HEK293 (cell line): ENCODE results near the gene TMTC1.

Source experiments
- ATF2 ChIP-seq: fragments of 450-650 bp; formaldehyde crosslinking; IDR thresholded peaks from 2 replicates; pipeline ENCODE4 v1.5.1; 2016; ENCODE audit warnings: missing biosample characterization, missing genetic modification characterization, low read depth
- HOXA7 ChIP-seq: sonication (generic); formaldehyde crosslinking; IDR thresholded peaks from 2 replicates; pipeline ENCODE4 v1.8.1; 2022; ENCODE audit warnings: missing genetic modification reagents, borderline replicate concordance
- HOXD13 ChIP-seq: sonication (generic); formaldehyde crosslinking; IDR thresholded peaks from 2 replicates; pipeline ENCODE4 v1.8.0; 2022; ENCODE audit warnings: missing genetic modification reagents, borderline replicate concordance
- INSM2 ChIP-seq: fragments of 450-650 bp; formaldehyde crosslinking; IDR thresholded peaks from 2 replicates; pipeline ENCODE4 v1.5.1; 2016; ENCODE audit warnings: missing biosample characterization, missing genetic modification characterization
- KLF7 ChIP-seq: fragments of 450-650 bp; formaldehyde crosslinking; IDR thresholded peaks from 2 replicates; pipeline ENCODE4 v1.5.1; 2016; ENCODE audit warnings: missing biosample characterization, missing genetic modification characterization, borderline replicate concordance
- PRDM6 ChIP-seq: fragments of 450-650 bp; formaldehyde crosslinking; IDR thresholded peaks from 2 replicates; pipeline ENCODE4 v1.5.1; 2017; ENCODE audit warnings: missing biosample characterization, missing genetic modification characterization
- ZBTB20 ChIP-seq: fragments of 450-650 bp; formaldehyde crosslinking; IDR thresholded peaks from 2 replicates; pipeline ENCODE4 v1.5.1; 2016; ENCODE audit warnings: missing biosample characterization, missing genetic modification characterization
- ZFHX2 ChIP-seq: fragments of 450-650 bp; formaldehyde crosslinking; conservative IDR thresholded peaks from 2 replicates; pipeline ENCODE4 v1.5.1; 2016; ENCODE audit warnings: missing biosample characterization, missing genetic modification characterization
- ZFP69B ChIP-seq: fragments of 450-650 bp; formaldehyde crosslinking; IDR thresholded peaks from 2 replicates; pipeline ENCODE4 v1.5.1; 2016; ENCODE audit warnings: missing biosample characterization, missing genetic modification characterization
- ZNF133 ChIP-seq: fragments of 450-650 bp; formaldehyde crosslinking; IDR thresholded peaks from 2 replicates; pipeline ENCODE4 v1.5.1; 2016; ENCODE audit warnings: missing biosample characterization, missing genetic modification characterization
- ZNF174 ChIP-seq: fragments of 450-650 bp; formaldehyde crosslinking; IDR thresholded peaks from 2 replicates; pipeline ENCODE4 v1.5.0; 2017; ENCODE audit warnings: missing biosample characterization, mild to moderate bottlenecking, missing genetic modification characterization
- ZNF18 ChIP-seq: fragments of 450-650 bp; formaldehyde crosslinking; IDR thresholded peaks from 2 replicates; pipeline ENCODE4 v1.5.1; 2016; ENCODE audit warnings: missing biosample characterization, missing genetic modification characterization
- ZNF324 ChIP-seq: fragments of 450-650 bp; formaldehyde crosslinking; IDR thresholded peaks from 2 replicates; pipeline ENCODE4 v1.5.1; 2016; ENCODE audit warnings: missing biosample characterization, missing genetic modification characterization
- ZNF362 ChIP-seq: fragments of 450-650 bp; formaldehyde crosslinking; IDR thresholded peaks from 2 replicates; pipeline ENCODE4 v1.5.1; 2016; ENCODE audit warnings: missing biosample characterization, missing genetic modification characterization
- ZNF366 ChIP-seq: fragments of 450-650 bp; formaldehyde crosslinking; conservative IDR thresholded peaks from 2 replicates; pipeline ENCODE4 v1.5.1; 2016; ENCODE audit warnings: missing biosample characterization, missing genetic modification characterization
- ZNF394 ChIP-seq: fragments of 450-650 bp; formaldehyde crosslinking; IDR thresholded peaks from 2 replicates; pipeline ENCODE4 v1.5.1; 2016; ENCODE audit warnings: missing biosample characterization, missing genetic modification characterization, mild to moderate bottlenecking, moderate library complexity, borderline replicate concordance
- ZNF518A ChIP-seq: fragments of 450-650 bp; formaldehyde crosslinking; conservative IDR thresholded peaks from 2 replicates; pipeline ENCODE4 v1.5.1; 2016; ENCODE audit warnings: low read depth, missing biosample characterization, missing genetic modification characterization
- ZNF530 ChIP-seq: fragments of 450-650 bp; formaldehyde crosslinking; IDR thresholded peaks from 2 replicates; pipeline ENCODE4 v1.5.1; 2016; ENCODE audit warnings: low read depth, missing biosample characterization, missing genetic modification characterization
- ZNF558 ChIP-seq: fragments of 450-650 bp; formaldehyde crosslinking; IDR thresholded peaks from 2 replicates; pipeline ENCODE4 v1.5.1; 2016; ENCODE audit warnings: missing biosample characterization, missing genetic modification characterization
- ZNF610 ChIP-seq: fragments of 450-650 bp; formaldehyde crosslinking; IDR thresholded peaks from 2 replicates; pipeline ENCODE4 v1.5.1; 2016; ENCODE audit warnings: missing biosample characterization, missing genetic modification characterization, borderline replicate concordance
- ZNF660 ChIP-seq: fragments of 450-650 bp; IDR thresholded peaks from 2 replicates; pipeline ENCODE4 v1.5.1; 2018; ENCODE audit warnings: missing biosample characterization, mild to moderate bottlenecking, missing genetic modification characterization
- ZNF776 ChIP-seq: fragments of 450-650 bp; formaldehyde crosslinking; IDR thresholded peaks from 2 replicates; pipeline ENCODE4 v1.5.0; 2017; ENCODE audit warnings: missing biosample characterization, missing genetic modification characterization, borderline replicate concordance

The TMTC1 gene

GRCh38 chr12:29796823-29797263 lies 13.1 kb upstream of the TMTC1 start (continued):
- TF ChIP-seq ZNF18 (tag by site-specific recombination) (no peak), KLF7 (tag by site-specific recombination) (no peak), ZNF558 (tag by site-specific recombination) (peak; percentile 50; the same call in 1 of the 2 replicates), INSM2 (tag by site-specific recombination) (peak; percentile 92), ATF2 (tag by site-specific recombination) (0 out of 2 replicates have a peak, but pooled peaks have one; percentile 4), HOXA7 (CRISPR knock-in tag) (no peak), ZFHX2 (no peak), ZNF394 (peak; percentile 55; the same call in 1 of the 2 replicates), ZNF530 (no peak), ZNF660 (tag by site-specific recombination) (peak; percentile 72; the same call in 1 of the 2 replicates), ZFP69B (tag by site-specific recombination) (no peak), ZNF776 (tag by site-specific recombination) (no peak), PRDM6 (tag by site-specific recombination) (peak; percentile 95), ZNF133 (tag by site-specific recombination) (no peak), ZNF174 (tag by site-specific recombination) (no peak), ZNF518A (tag by site-specific recombination) (0 out of 2 replicates have a peak, but pooled peaks have one; percentile 16), ZBTB20 (tag by site-specific recombination) (no peak), ZNF366 (tag by site-specific recombination) (peak; percentile 79), ZNF610 (no peak), ZNF362 (tag by site-specific recombination) (peak; percentile 60; the same call in 1 of the 2 replicates), HOXD13 (CRISPR knock-in tag) (no peak), ZNF324 (tag by site-specific recombination) (0 out of 2 replicates have a peak, but pooled peaks have one; percentile 48)
